Epithelial cell of proximal tubule (primary cell): ENCODE data around the gene DOLK. TPM values are rescaled to one million over a fixed set of nuclear protein-coding genes. Genes with fewer than 3 reads are reported as not detected.
A peak's percentile ranks its signal among the peaks of the same experiment; 100 is the strongest.
"Not testable (repeated sequence)": the region's sequence is repeated elsewhere in the genome, so short reads cannot be mapped to it uniquely, and the experiment has no call there.

Experiments used
- DNase-seq: peaks from one replicate; pipeline ENCODE4 v3.0.0-alpha.2; 2011; ENCODE audit warnings: low read depth
- H3K4me3 ChIP-seq: 2 replicates; pipeline ENCODE4 v1.5.1; 2011; ENCODE audit warnings: low read depth, mild to moderate bottlenecking, low read length
- CTCF ChIP-seq: conservative IDR thresholded peaks from 2 replicates; pipeline ENCODE4 v1.5.1; 2012; ENCODE audit warnings: low read depth, mild to moderate bottlenecking, low read length
- total RNA-seq: library from RNA; depleted of rRNA; stranded (reverse); fragments of >200 nt; gene quantifications from 2 replicates; pipeline ENCODE4 v1.2.3, GENCODE V29; 2015

DOLK gene
- total RNA-seq, 1 donor from 2014 or later = 12.7 TPM

GRCh38 chr9:128972956-128973355, 25.6 kb upstream of the DOLK start:
- DNase-seq = no peak

GRCh38 chr9:128969491-128969890, 22.1 kb upstream of the DOLK start:
- no peak overlapping the region for H3K4me3 ChIP-seq
- no peak for TF ChIP-seq CTCF
- no peak for DNase-seq

More at GRCh38 chr9:128972956-128973355, 25.6 kb upstream of the DOLK start:
- H3K4me3 ChIP-seq = no peak overlapping the region
- no peak for TF ChIP-seq CTCF

GRCh38 chr9:128961403-128961802, 14.0 kb upstream of the DOLK start:
- not testable (repeated sequence) for DNase-seq, H3K4me3 ChIP-seq

- TF ChIP-seq CTCF = no peak
- peak overlapping the region; percentile 97 for H3K4me3 ChIP-seq
- DNase-seq = no peak
Measured at GRCh38 chr9:128947277-128947526, 201 bp downstream of the DOLK start.

- no peak for DNase-seq
- no peak for TF ChIP-seq CTCF
- peak overlapping the region; percentile 97 for H3K4me3 ChIP-seq
Measured at GRCh38 chr9:128946571-128947276, 679 bp downstream of the DOLK start.

- DNase-seq = no peak
- no peak overlapping the region for H3K4me3 ChIP-seq
- no peak for TF ChIP-seq CTCF
Measured at GRCh38 chr9:128945798-128946501, 1.5 kb downstream of the DOLK start.

GRCh38 chr9:128944966-128945365, 2.4 kb downstream of the DOLK start:
- not testable (repeated sequence) for DNase-seq

More at GRCh38 chr9:128944966-128945365, 2.4 kb downstream of the DOLK start:
- not testable (repeated sequence) for H3K4me3 ChIP-seq
